Mononuclear cell (primary cell): ENCODE data around the gene PKD2L1. TPM values are rescaled to one million over a fixed set of nuclear protein-coding genes. Genes with fewer than 3 reads are reported as not detected.
"Not testable (repeated sequence)": the region's sequence is repeated elsewhere in the genome, so short reads cannot be mapped to it uniquely, and the experiment has no call there.

Experiments
- H3K27me3 ChIP-seq: 2 replicates; pipeline ENCODE4 v1.6.0; 2011; ENCODE audit warnings: low read length, control low read depth; ENCODE audit not compliant: insufficient read depth
- H3K4me1 ChIP-seq: 2 replicates; pipeline ENCODE4 v1.5.1; 2011; ENCODE audit warnings: mild to moderate bottlenecking, low read length, control low read depth; ENCODE audit not compliant: insufficient read depth
- H3K4me3 ChIP-seq: 2 replicates; pipeline ENCODE4 v1.5.1; 2011; ENCODE audit warnings: mild to moderate bottlenecking, low read length, moderate library complexity
- H3K9me3 ChIP-seq: 2 replicates; pipeline ENCODE4 v1.5.1; 2011; ENCODE audit warnings: low read depth, mild to moderate bottlenecking, control low read depth, low read length
- total RNA-seq: library from RNA; depleted of rRNA; stranded (reverse); fragments of >200 nt; gene quantifications from one replicate; pipeline ENCODE4 v1.2.3, GENCODE V29; 2012

The PKD2L1 gene
- total RNA-seq, 1 donor = under 0.01 TPM

DNA sequence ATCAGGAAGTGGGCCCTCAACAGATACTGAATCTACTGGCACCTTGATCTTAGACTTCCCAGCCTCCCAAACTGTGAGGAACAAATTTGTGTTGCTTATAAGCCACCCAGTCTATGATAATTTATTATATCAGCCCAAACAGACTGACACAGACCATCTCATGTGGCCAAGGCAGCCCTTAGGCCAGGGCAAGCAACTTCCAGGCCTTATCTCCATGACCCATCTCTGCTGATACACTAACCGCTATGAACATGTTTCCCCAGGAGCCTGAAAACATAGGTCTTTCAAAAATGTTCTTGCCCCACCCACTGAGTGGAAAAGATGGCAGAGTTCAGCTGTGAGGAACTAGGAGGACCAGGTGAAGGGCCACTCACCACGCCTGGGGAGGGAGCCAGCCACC, 40.4 kb downstream of the PKD2L1 start:
- H3K4me3 ChIP-seq = no peak overlapping the region
- H3K9me3 ChIP-seq = no peaks in the 10 kb centered on the region
- peaks cover 3% of the 10 kb centered on the region for H3K27me3 ChIP-seq
- peaks cover 60% of the 10 kb centered on the region for H3K4me1 ChIP-seq

- H3K9me3 ChIP-seq = no peaks in the 10 kb centered on the region
- peaks cover 73% of the 10 kb centered on the region for H3K4me1 ChIP-seq
- H3K27me3 ChIP-seq = no peaks in the 10 kb centered on the region
- no peak overlapping the region for H3K4me3 ChIP-seq
Observed at GRCh38 chr10:100288196-100288595, 41.8 kb downstream of the PKD2L1 start.

- peaks cover 73% of the 10 kb centered on the region for H3K4me1 ChIP-seq
- no peak overlapping the region for H3K4me3 ChIP-seq
- H3K9me3 ChIP-seq = no peaks in the 10 kb centered on the region
- H3K27me3 ChIP-seq = no peaks in the 10 kb centered on the region
Observed at GRCh38 chr10:100287756-100288155, 42.3 kb downstream of the PKD2L1 start.

DNA sequence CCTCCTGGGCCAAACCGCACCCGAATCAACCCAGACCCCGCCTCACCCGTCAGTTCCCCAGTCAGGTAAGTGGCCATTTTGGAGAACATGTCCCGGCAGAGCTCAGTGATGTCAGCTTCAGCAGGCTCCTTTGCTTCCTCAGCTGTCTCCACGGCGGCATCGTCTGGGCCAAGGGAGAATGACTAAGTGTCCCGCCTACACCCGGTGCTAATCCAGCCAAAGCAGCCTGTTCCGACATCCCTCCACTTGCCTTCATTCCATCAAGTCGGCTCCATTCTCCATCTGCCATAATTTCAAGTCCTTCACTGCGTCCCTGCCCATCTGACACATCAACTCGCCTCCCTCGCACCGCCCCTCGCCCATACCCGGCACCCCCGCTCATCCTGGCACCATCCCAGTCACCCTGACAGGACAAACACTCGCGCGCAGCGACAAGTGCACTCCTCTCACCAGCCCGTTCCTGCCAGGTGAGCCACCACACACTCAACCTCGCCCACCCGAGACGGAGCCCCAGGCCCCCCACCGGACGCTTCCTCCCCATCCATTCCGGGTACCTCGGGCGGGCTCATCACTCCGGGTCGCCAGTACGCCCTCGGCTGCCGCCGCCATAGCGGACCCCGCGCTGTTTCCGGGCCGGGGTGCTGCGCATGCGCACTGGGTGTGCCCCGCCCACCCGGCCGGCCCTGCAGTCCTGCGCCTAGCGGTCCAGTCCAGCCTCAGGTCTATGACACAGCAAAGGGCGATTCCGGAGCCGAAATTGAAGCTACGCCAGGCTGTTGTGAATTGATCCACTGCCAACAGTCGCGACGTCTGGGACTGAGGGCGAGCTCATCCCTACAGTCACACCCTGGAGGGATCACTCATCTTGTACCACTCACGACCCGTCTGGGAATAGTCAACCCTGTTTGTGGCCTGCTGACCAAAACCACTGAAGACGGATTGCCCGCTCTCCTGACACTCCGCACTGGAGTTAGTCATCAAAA, 43.7 kb downstream of the PKD2L1 start, which contains the start of gene BLOC1S2:
Gene BLOC1S2 (minus strand): TSS at position 630 of the 983 bp plus-strand sequence. CDS start 21 bp downstream, at position 609.
- H3K4me1 ChIP-seq = peaks cover 67% of the 10 kb centered on the region

GRCh38 chr10:100285326-100285725, 44.7 kb downstream of the PKD2L1 start:
- H3K27me3 ChIP-seq = not testable (repeated sequence)

More for the DNA sequence above, 43.7 kb downstream of the PKD2L1 start, which contains the start of gene BLOC1S2:
- H3K9me3 ChIP-seq = no peaks in the 10 kb centered on the region
- peak within 1 kb of the TSS; percentile 99 for H3K4me3 ChIP-seq
- no peaks in the 10 kb centered on the region for H3K27me3 ChIP-seq

DNA sequence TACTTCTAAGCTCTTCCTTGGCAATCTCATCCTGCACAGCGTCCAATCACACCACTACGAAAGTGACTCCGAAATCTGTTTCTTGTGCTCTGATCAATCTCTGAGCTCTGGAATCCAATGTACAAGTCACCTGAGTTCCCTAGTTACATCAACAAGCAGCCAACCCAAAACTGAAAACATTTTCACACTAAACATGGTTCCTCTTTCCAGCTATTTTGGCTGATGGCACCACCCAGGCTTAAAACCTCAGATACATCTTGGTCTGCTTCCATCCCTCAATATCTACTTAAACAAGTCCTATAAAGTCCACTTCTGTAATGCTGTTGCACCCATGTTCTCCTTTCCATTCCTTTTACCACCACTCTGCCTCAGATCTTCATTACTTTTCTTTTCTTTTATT, 47.1 kb downstream of the PKD2L1 start:
- Histone ChIP-seq H3K4me1 (peaks cover 49% of the 10 kb centered on the region), H3K4me3 (no peak overlapping the region), H3K9me3 (no peaks in the 10 kb centered on the region), H3K27me3 (no peaks in the 10 kb centered on the region)

More at GRCh38 chr10:100285326-100285725, 44.7 kb downstream of the PKD2L1 start:
- Histone ChIP-seq H3K4me3 (peak overlapping the region; percentile 99), H3K4me1 (peaks cover 57% of the 10 kb centered on the region)
- not testable (repeated sequence) for H3K9me3 ChIP-seq

- H3K4me3 ChIP-seq, H3K27me3 ChIP-seq, H3K9me3 ChIP-seq, H3K4me1 ChIP-seq: not testable (repeated sequence)
Observed at GRCh38 chr10:100276971-100277370, 53.1 kb downstream of the PKD2L1 start.

DNA sequence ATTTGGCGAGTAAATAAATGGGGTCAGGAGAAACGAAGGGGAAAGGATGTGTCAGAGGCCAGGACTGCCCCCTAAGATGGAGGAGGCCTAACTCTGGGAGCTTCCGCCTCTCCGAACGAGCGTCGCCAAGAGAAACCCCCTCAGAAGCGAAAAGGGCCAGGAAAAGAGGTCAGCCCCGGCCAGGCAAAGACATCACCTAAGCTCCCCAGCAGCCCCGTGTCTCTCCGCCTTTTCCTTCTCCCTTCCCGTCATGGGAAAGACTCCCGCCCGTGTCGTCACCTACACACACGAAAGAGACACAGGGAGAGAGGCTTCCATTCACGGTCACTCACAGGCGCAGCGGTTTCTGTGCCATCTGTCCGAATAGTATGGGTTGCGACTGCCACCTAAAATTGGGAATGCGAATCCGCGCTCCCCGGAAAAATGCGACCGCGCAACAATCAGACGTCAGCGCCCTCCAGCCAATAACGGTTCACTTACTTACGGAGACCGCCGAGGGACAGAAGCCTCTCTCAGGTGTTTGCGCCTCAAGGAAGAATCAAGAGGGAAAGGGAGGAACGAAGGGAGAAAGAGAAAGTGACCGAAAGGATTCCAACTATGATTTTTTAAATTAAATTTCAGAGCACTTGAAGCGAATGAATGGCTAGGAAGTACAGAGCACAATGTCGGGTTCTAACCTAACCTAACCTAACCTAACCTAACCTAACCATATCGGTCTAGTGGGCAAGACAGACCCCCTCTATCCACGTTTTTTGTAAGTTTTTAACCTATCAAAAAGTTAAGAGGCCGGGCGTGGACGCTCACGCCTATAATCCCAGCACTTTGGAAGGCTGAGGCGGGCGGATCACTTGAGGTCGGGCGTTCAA, 62.6 kb downstream of the PKD2L1 start, which contains the start of gene CWF19L1:
Gene CWF19L1 (minus strand): TSS at position 400 of the 866 bp plus-strand sequence. CDS start 45 bp downstream, at position 355.
- Histone ChIP-seq H3K4me1 (peaks cover 35% of the 10 kb centered on the region), H3K4me3 (peak within 1 kb of the TSS; percentile 79), H3K27me3 (no peaks in the 10 kb centered on the region), H3K9me3 (no peaks in the 10 kb centered on the region)

GRCh38 chr10:100265821-100266485, 64.1 kb downstream of the PKD2L1 start:
- peaks cover 35% of the 10 kb centered on the region for H3K4me1 ChIP-seq
- no peaks in the 10 kb centered on the region for H3K9me3 ChIP-seq
- H3K27me3 ChIP-seq = no peaks in the 10 kb centered on the region
- H3K4me3 ChIP-seq = no peak overlapping the region

GRCh38 chr10:100254191-100254590, 75.8 kb downstream of the PKD2L1 start:
- Histone ChIP-seq H3K9me3 (no peaks in the 10 kb centered on the region), H3K27me3 (no peaks in the 10 kb centered on the region), H3K4me1 (peaks cover 50% of the 10 kb centered on the region), H3K4me3 (no peak overlapping the region)

GRCh38 chr10:100253041-100253440, 77.0 kb downstream of the PKD2L1 start:
- H3K27me3 ChIP-seq = no peaks in the 10 kb centered on the region
- peaks cover 50% of the 10 kb centered on the region for H3K4me1 ChIP-seq
- no peaks in the 10 kb centered on the region for H3K9me3 ChIP-seq
- no peak overlapping the region for H3K4me3 ChIP-seq

- Histone ChIP-seq H3K4me3 (no peak overlapping the region), H3K9me3 (no peaks in the 10 kb centered on the region), H3K4me1 (peaks cover 10% of the 10 kb centered on the region), H3K27me3 (no peaks in the 10 kb centered on the region)
Observed at GRCh38 chr10:100248820-100249219, 81.2 kb downstream of the PKD2L1 start.

- no peak overlapping the region for H3K4me3 ChIP-seq
- H3K27me3 ChIP-seq = no peaks in the 10 kb centered on the region
- H3K4me1 ChIP-seq = no peaks in the 10 kb centered on the region
- H3K9me3 ChIP-seq = no peaks in the 10 kb centered on the region
Observed at GRCh38 chr10:100245484-100246220, 84.4 kb downstream of the PKD2L1 start.

GRCh38 chr10:100239851-100240250, 90.2 kb downstream of the PKD2L1 start:
- no peak overlapping the region for H3K4me3 ChIP-seq
- no peaks in the 10 kb centered on the region for H3K4me1 ChIP-seq
- H3K27me3 ChIP-seq = no peaks in the 10 kb centered on the region
- no peaks in the 10 kb centered on the region for H3K9me3 ChIP-seq
